GM19324 (cell line): Measurements from ENCODE around the gene NAA30.
"Not testable (repeated sequence)": the region's sequence is repeated elsewhere in the genome, so short reads cannot be mapped to it uniquely, and the experiment has no call there.

ENCODE experiments used
- ATAC-seq: cut with Tn5 transposase; IDR thresholded peaks from one replicate; pipeline ENCODE4 v1.9.1; 2021; ENCODE audit warnings: mild to moderate bottlenecking, moderate library complexity; ENCODE audit not compliant: unreplicated experiment, low FRiP score

Gene NAA30

DNA sequence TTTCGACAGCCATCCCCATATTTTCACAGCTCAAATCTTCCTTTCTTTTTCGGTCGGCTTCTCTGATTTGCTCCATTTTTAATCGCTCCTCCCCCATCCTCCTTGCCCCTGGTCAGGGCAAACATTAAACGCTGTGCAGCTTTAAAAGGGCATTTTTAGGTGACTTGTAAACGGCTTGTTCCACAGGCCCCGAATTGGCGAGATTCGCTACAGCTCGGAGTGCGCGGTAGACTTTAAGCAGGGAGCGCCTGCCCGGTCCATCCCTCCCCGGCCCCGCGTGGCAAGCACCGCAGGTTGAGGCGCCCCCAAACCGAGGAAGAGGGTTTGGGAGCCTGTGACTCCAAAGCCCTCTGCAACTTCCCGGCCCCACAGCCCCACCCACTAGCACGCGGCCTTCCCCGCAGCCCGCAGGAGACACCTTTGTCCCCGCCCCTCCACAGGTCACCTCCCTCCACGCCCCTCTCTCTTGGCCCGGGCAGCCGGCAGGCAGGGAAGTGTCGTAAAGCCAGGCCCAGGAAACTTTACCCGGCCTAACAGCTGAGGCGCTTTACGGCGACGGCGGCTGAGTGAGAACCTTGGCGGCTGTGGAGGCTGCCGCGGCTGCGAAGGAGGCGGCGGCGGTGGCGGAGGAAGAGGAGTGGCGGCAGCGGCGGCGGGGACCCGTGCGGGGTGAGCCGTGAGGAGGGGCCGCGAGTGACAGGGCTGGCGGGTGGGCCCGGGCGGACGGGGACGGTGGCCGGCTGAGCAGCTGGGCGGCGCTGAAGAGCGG lies at the start of gene NAA30:
TSS of gene NAA30 (plus strand) at position 550 of the 769 bp plus-strand sequence. CDS start 372 bp downstream, outside the sequence.
- ATAC-seq: peak; percentile 83

DNA sequence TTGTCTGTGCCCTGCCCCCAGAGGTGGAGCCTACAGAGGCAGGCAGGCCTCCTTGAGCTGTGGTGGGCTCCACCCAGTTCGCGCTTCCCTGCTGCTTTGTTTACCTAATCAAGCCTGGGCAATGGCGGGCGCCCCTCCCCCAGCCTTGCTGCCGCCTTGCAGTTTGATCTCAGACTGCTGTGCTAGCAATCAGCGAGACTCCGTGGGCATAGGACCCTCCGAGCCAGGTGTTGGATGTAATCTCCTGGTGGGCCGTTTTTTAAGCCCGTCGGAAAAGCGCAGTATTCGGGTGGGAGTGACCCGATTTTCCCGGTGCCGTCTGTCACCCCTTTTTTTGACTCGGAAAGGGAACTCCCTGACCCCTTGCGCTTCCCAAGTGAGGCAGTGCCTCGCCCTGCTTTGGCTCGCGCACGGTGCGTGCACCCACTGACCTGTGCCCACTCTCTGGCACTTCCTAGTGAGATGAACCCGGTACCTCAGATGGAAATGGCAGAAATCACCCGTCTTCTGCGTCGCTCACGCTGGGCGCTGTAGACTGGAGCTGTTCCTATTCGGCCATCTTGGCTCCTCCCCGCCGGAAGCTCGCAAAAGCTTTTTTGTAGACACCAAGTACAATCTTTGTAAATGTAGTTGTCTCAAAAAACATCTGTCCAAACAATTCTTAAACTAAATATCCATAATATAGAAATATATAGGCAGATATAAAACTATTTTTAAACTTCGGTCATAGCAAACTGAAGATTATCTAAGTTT lies 46.7 kb upstream of the NAA30 start:
- not testable (repeated sequence) for ATAC-seq

DNA sequence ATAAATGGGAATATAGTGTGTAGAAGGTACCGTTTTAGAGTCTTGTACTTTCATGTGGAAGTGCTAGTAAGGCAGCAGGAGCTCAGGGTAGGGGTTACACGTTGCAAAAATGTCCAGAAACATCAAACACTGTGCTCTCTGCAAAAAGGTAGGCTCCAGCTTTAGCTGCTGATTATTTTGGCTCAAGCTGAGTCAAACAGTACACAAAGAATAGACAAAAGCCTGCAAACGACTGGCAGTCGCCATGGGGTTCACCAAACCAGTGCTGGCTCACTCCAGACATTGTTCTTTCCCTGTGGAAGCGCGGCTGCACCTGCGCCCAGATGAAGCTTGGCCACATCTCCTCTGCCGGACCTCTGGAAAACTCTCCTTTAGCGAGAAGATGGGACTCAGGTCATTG lies 45.3 kb upstream of the NAA30 start:
- ATAC-seq: no peak

DNA sequence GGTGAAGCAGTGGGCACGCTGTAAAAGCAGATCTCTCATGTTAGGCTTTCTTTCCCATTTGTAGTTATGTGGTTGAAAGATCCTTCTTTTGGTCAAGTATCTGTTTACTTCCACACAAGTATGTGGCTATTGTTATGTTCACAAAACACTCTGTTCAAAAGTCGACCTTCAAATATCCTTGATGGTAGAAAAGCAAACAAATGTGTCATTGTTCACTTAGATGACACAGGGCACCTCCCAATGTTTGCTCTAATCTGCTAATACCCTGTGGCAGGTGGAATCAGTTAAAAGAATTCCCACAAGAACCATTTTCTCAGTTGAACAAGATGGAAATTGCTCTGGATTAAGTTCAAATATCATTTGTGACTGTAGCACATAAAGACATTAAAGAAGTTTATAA lies 43.6 kb upstream of the NAA30 start:
- no peak for ATAC-seq

DNA sequence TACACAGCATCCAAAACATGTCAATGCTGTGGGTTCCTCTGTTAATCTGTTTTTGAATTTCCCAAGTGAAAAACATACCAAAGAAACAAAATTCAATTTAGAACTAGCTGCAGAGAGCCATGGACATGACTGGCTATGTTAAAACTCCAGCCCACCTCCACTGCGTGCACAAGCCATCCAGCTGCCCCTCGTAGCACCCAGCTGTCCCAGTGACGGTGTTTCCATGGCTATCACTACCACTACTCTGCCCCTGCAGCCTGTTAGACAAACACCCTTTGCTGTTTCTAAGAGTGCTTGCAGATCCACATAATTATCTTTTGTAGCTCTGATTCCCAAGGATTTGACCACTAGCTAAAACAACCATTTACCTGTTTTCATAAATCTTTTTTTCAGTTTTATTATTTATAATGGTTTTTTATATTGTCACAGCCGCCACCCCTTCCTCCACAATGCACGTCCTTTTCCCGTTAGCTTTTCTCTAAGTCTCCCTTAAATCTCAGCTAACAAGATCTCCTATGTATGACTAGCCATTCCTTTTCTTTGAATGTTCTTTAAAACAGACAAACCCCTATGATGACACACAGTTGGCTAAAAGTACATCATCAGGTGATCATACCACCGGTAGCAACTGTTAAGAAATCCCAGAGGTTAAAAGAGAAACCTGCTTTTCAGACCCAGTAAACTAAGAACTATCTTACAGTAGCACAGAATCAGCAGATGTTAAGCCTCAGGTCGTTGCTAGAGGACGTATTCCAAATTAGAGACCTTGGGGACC lies 37.8 kb upstream of the NAA30 start:
- ATAC-seq: no peak

DNA sequence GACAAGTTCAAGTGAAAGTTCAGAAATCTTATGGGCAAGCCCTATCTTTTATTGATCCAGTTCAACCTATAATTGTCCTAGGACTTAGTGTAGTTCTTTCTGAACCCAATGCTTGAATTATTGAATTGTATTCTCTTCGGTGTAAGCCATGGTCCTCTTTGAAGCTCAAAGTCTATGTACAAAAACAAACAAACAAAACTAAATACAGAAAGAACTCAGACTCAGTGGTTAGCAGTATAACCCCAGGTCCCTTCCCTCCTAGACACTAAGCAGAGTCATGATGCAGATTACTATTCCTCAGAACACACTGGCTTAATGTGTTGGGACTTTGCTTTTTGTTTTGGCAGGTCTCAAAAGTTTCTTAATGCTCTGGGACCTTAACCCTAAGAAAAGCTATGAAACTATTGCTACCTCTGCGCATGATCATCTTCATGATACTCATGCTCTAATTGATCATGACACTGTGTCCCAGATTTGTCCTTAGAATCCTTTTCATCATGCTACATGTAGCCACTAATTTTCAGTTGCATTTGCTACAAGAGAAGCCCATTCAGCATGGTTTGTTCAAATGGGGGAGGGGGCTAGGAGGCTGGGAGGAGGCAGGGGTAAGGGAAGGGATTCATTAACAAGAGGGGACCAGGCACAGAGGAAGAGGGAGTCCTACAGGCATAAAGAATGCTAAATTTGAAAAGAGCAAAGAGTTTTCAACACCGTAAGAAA lies 35.1 kb upstream of the NAA30 start:
- ATAC-seq: no peak

DNA sequence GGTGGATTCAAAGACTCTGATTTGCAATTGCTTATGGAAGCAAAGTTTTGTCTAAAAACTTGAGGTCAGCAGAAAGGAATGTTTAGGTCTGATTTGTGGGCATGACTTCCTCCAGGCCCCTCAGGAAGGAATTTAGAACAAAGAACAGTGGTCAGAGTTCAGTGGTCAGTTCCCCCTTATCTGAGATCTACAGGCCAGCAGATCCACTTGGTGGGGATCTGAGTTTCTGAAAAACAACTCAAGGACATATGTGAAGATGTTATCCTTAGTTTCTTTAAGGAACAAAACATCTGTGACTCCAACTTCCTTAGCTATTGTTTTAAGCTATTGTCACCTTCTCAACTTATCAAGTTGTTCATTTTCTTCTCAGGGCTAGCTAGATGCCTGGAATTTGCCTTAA lies 28.0 kb upstream of the NAA30 start:
- no peak for ATAC-seq

DNA sequence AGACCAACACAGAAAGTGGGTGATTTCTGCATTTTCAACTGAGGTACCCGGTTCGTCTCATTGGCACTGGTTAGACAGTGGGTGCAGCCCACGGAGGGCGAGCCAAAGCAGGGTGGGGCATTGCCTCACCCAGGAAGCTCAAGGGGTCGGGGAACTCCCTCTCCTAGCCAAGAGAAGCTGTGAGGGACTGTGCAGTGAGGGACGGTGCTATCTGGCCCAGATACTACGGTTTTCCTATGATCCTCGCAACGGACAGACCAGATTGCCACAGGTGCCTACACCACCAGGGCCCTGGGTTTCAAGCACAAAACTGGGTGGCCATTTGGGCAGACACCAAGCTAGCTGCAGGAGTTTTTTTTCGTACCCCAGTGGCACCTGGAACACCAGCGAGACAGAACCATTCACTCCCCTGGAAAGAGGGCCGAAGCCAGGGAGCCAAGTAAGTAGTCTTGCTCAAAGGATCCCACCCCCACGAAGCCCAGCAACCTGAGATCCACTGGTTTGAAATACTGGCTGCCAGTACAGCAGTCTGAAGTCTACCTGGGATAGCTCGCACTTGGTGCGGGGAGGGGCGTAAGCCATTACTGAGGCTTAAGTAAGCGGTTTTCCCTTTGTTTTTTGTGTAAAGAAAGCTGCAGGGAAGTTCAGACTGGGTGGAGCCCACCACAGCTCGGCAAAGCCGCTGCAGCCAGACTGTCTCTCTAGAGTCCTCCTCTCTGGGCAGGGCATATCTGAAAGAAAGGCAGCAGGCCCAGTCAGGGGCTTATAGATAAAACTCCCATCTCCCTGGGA lies 25.5 kb upstream of the NAA30 start:
- ATAC-seq: no peak

DNA sequence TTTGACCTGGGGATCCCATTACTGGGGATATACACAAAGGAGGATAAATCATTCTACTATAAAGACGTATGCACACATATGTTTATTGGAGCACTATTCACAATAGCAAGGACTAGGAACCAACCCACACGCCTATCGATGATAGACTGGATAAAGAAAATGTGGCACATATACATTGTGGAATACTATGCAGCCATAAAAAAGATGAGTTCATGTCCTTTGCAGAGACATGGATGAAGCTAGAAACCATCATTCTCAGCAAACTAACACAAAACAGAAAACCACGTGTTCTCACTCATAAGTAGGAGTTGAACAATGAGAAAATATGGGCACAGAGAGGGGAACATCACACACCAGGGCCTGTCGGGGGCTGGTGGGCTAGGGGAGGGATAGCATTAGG lies 20.2 kb upstream of the NAA30 start:
- ATAC-seq: not testable (repeated sequence)

DNA sequence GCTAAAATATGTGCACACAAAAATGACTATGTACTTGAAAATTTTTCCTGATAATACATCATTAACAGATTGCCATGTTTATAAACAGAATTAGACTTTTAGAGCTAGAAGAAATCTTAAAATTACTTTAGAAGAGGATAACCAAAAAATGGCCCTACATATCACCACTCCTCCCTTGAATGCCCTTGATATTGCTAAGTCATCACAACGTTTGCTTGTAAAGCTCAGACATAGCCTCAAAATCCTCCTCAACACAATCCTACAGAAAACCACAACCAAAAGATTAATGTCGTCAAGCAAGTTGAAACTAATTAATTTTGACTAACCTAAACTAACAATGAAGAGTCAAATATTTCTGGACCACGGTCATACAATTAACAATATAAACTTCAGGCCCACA lies 19.4 kb upstream of the NAA30 start:
- ATAC-seq: no peak

DNA sequence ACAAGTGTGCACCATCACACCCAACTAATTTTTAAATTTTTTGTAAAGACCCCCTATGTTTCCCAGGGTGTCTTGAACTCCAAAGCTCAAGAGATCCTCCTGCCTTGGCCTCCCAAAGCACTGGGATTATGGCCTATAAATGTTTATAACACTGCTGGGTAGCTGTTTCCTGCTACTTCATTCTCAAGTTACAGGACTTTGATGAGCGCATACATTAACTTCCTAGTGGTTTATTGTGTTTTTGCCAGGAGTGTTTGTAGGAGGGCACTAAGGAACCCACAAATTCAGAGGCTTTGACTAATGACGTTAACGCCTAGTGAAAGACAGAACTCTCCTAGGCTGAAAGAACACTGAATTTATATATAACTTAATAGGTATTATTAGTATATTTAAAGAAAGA lies 15.2 kb upstream of the NAA30 start:
- ATAC-seq: no peak

DNA sequence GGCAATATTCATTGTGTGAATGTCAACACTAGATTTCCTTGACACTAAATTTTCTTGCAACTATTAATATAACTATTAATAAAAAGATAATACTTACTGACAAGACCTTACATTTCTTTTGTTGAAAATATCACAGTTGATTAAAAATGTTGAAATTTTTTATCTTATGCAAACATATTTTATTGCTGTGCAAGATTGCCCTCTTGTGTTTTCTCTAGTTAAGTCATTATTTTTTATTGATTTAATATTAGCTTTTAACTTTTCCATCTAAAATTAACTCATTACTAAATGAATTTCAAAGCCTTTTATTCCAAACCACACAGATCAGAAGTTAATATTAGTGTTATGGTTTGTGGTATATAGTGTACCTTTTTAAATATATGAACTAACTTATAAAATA lies 11.7 kb upstream of the NAA30 start:
- ATAC-seq: no peak

DNA sequence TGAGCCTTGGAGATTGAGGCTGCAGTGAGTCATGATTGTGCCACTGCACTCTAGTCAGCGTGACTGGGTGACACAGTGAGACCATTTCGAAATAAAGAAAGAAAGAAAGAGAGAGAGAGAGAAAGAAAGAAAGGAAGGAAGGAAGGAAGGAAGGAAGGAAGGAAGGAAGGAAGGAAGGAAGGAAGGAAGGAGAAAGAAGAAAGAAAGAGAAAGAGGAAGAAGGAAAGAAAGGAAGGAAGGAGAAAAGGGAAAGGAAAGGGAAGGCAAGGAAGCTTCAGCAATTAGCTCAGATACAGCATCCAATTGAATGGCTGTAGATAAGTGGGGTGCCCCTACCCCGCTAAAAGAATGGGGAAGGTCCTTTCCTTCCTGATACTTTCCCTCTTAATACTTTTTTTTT lies 9.5 kb upstream of the NAA30 start:
- no peak for ATAC-seq

DNA sequence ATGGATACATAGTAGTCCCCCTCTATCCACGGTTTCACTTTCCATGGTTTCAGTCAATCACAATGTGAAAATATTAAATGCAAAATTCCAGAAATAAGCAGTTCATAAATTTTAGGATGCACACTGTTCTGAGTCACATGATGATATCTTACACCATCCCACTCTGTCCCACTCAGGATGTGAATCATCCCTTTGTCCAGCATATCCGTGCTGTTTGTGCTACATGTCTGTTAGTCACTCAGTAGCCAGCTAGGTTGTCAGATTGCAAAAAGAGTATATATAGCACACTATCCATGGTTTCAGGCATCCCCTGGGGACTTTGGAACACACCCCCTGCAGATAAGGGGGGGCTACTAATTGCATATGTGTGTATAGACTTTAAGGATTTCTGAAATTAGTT lies 8.1 kb upstream of the NAA30 start:
- no peak for ATAC-seq

DNA sequence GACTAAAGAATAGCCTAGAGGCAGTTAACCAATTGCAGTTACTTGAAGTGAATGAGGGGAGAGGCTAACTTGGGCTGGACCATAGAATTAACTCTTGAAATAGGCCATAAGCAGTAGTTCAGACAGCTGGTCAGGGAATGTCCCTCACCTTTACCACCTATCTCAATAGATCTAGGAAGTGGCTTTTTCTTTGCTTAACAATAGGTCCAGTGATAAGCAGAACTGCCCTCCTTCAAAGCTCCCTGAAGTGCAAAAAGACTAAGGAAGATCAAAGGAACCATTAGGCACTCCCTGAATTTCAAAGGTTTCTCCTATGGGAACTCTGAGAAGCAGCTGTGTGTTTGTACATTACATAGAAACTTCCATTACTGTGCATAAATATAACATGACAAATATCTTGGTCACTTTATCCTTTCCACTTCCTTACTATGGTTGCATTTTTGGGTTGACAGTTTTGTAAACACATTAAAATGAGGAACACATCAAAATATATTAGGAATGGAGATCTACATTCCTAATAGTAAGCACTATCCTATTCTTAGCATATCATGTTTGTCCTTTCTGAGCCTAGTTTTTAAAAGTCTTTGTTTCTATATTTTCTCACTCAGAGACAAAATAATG lies 7.2 kb upstream of the NAA30 start:
- no peak for ATAC-seq

DNA sequence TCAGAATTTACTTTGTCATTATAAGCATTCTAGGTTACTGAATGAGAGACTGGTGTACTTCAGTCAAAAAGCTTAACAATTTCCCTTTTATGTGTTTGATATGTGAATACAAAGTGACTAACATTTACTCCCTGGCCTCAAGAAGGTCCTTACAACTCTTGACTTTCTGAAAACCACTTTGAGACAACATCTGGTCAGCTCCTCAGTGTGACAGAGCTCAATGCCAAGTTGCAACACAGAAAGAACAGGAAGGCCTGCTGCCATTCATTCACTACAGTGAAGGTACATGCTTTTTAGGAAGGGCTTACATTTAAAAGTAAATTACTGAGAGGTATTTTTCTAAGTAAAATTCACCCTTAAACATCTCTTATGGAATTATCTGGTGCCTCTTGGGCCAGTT lies 2.3 kb upstream of the NAA30 start:
- ATAC-seq: no peak

DNA sequence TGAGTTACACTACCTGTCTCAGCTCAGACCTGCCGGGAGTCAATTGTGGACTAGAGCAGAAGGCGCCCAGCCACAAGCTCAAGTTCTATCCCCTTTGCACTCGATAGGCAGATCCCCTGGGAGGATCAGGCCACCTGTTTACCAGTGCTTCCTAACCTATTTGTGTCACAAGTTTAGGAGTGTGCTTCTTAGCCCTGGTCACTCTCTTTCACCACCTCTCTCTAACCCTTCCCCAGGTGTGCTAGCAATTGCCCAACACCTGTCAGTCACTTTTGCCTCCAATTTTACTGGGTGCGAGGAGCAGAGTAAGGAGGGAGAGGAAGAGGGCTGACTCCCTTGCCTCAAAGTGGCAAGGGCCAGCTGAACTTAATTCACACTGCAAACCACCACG lies 745 bp upstream of the NAA30 start:
- peak; percentile 33 for ATAC-seq

DNA sequence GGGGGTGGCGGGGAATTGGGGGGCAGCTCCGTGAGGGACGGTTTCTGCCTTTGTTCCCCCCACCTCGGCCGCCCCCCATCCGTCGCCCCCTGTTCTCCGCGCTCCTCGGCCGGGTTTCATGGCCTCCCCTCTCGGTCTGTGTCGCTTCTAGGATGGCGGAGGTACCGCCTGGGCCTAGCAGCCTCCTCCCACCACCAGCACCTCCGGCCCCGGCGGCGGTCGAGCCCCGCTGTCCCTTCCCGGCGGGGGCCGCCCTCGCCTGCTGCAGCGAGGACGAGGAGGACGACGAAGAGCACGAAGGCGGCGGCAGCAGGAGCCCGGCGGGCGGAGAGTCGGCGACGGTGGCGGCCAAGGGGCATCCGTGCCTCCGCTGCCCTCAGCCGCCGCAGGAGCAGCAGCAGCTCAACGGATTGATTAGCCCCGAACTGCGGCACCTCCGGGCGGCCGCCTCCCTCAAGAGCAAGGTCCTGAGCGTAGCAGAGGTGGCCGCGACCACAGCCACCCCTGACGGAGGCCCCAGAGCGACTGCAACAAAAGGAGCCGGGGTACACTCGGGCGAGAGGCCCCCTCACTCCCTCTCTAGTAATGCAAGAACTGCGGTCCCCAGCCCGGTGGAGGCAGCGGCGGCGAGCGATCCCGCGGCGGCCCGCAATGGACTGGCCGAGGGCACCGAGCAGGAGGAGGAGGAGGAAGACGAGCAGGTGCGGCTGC lies 575 bp downstream of the NAA30 start:
- peak; percentile 36 for ATAC-seq
